ENCODE results near the gene ARMC9.

Gene ARMC9

DNA sequence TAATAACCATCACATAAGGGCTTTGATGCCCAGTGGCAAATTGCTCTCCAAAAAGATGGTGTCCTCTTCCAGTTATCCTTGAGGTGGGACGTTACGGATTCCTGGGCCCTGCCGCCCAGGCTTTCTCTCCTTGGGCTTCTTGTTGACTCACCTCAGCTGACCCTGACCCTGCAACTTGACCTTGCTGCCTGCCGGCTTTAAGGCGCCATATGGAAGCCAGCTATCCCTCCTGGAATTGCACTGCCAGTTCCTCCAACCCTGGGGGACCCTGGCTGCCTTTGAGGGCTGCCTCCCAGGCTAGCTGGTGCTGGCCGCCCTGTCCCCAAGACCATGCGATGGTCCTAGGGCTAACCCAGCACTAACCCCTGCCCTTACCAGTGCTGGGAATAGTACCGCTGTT lies 168.7 kb downstream of the ARMC9 start:
- 0 out of 2 replicates have a peak, but pooled peaks cover 3% of the 10 kb centered on the region for H3K4me1 ChIP-seq (ENCODE audit: control insufficient read depth, insufficient read depth, low read length)
- ChIA-PET POLR2A (no interaction called here), CTCF (no interaction called here)
- H3K36me3 ChIP-seq (ENCODE audit: control insufficient read depth in 2 of 2, insufficient read depth in 1 of 2, low read length in 2 of 2): no peaks in the 10 kb centered on the region
- H3K27ac ChIP-seq (ENCODE audit: extremely low read depth, low read depth, low read length): no peak overlapping the region
- TF ChIP-seq ZBTB7A (tag by site-specific recombination; IDR thresholded peaks at IDR 0.05; ENCODE audit: low read depth) (no peak), ZNF391 (tag by site-specific recombination; IDR thresholded peaks at IDR 0.05; ENCODE audit: borderline replicate concordance, low read depth) (no peak), ZNF140 (tag by site-specific recombination; IDR thresholded peaks at IDR 0.05) (no peak), OVOL3 (tag by site-specific recombination; IDR thresholded peaks at IDR 0.05) (no peak)
- H3K9me3 ChIP-seq (ENCODE audit: control insufficient read depth, insufficient read depth, low read depth, low read length): no peaks in the 10 kb centered on the region
- no peak overlapping the region for H3K4me3 ChIP-seq (ENCODE audit: low read depth, low read length)

DNA sequence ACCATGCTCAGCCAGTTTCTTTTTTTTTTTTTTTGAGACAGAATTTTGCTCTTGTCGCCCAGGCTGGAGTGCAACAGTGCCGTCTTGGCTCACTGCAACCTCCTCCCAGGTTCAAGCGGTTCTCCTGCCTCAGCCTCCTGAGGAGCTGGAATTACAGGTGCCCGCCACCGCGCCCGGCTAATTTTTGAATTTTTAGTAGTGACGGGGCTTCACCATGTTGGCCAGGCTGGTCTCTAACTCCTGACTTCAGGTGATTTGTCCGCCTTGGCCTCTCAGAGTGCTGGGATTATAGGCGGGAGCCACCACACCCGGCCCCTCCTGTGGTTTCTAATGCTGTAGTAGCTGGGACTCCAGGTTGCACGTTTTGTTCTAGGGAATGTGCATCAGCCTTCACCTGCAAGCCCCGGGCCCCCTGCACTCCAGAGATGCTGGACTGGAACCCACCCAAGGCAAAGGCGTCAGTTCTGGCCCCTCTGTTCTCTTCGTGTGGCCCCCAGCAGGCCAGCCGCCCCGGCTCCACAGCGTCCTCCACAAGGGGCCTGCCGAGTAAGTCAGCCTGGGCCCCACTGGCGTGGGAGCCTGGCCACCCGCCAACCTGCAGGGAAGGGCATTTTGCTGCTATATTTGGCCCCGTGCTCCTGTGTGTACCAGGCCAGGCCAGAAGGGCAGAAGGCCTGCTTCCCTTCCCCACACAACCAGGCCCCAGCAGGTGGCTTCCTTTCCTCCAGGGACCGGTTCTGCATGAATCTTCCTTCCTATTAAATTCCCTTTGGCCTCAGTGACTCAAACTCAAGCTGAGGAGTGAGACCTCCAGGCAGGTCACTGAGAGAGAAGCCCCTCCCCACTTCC lies 171.4 kb downstream of the ARMC9 start:
- ChIA-PET POLR2A (no interaction called here), CTCF (interaction anchor here (0.6 kb wide), 1 partner anchor 285 kb away, joined by 6 read pairs; no protein-coding TSS in a partner anchor)
- TF ChIP-seq ZIC2 (tag by site-specific recombination; IDR thresholded peaks at IDR 0.05) (peak; percentile 42; the same call in 1 of the 2 replicates), ZNF561 (tag by site-specific recombination; IDR thresholded peaks at IDR 0.05; ENCODE audit: borderline replicate concordance) (no peak)
- no peak overlapping the region for H3K27ac ChIP-seq (ENCODE audit: extremely low read depth, low read depth, low read length)
- H3K4me1 ChIP-seq (ENCODE audit: control insufficient read depth, insufficient read depth, low read length): 0 out of 2 replicates have a peak, but pooled peaks cover 3% of the 10 kb centered on the region
- no peak overlapping the region for H3K4me3 ChIP-seq (ENCODE audit: low read depth, low read length)
- H3K36me3 ChIP-seq (ENCODE audit: control insufficient read depth in 2 of 2, insufficient read depth in 1 of 2, low read length in 2 of 2): no peaks in the 10 kb centered on the region
- H3K9me3 ChIP-seq (ENCODE audit: control insufficient read depth, insufficient read depth, low read depth, low read length): no peaks in the 10 kb centered on the region

DNA sequence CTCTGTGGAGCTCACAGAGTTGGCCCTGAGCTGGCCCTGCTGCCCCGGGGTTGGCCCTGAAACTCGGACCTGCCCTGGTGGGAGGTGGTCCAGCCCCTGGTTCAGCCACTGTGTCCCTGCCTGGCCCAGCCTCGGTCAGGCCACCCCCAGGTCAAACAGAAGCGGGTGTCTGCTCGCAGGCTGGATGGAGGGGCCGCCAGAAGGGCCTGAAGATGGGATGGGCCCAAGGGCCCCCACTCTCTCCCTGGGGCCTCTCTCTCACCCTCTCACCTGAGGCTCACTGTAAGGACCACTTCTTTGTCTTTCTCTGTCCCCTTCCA lies 172.0 kb downstream of the ARMC9 start:
- Histone ChIP-seq H3K4me1 (ENCODE audit: control insufficient read depth, insufficient read depth, low read length) (0 out of 2 replicates have a peak, but pooled peaks cover 1% of the 10 kb centered on the region), H3K9me3 (ENCODE audit: control insufficient read depth, insufficient read depth, low read depth, low read length) (no peaks in the 10 kb centered on the region), H3K27ac (ENCODE audit: extremely low read depth, low read depth, low read length) (no peak overlapping the region), H3K4me3 (ENCODE audit: low read depth, low read length) (no peak overlapping the region), H3K36me3 (ENCODE audit: control insufficient read depth in 2 of 2, insufficient read depth in 1 of 2, low read length in 2 of 2) (no peaks in the 10 kb centered on the region)
- TF ChIP-seq, protein P1, sequence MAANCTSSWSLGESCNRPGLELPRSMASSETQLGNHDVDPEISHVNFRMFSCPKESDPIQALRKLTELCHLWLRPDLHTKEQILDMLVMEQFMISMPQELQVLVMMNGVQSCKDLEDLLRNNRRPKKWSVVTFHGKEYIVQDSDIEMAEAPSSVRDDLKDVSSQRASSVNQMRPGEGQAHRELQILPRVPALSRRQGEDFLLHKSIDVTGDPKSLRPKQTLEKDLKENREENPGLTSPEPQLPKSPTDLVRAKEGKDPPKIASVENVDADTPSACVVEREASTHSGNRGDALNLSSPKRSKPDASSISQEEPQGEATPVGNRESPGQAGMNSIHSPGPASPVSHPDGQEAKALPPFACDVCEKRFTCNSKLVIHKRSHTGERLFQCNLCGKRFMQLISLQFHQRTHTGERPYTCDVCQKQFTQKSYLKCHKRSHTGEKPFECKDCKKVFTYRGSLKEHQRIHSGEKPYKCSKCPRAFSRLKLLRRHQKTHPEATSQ (tag by site-specific recombination; IDR thresholded peaks at IDR 0.05): no peak
- POLR2A ChIA-PET: no interaction called here
- CTCF ChIA-PET: interaction anchor here (0.6 kb wide), 1 partner anchor 285 kb away, joined by 6 read pairs; no protein-coding TSS in a partner anchor

DNA sequence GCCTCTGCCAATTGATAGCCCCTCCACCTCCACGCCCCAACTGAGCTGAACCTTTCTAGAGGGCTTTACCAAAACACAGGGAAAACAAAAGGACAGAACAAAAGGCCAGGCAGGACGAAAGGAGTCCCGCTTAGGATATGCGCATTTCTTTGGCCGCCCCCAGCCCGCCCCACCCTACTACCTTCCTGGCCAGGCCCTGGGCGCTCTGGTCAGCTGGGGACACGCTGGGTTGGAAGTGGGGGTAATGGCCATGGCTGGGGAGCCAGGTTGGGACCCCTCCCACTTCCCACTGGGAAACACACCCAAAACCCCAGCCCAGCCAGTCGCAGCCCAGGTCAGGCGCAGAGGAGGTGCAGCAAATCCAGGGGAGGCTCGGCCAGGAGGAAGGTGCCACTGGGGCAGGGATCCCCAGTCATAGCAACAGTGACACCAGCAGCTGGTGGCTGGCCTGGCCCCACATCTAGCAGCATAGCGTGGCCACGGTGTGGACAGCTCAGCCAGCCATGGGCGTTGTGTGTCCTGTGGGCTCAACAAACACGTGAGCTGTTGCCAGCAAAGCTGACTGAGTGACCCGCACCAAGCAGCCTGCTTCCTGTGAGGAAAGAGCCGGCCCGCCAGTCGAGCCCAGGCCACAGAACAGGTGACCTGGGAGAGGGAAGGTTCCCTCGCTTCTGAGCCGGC lies 172.5 kb downstream of the ARMC9 start:
- Histone ChIP-seq H3K4me1 (ENCODE audit: control insufficient read depth, insufficient read depth, low read length) (no peaks in the 10 kb centered on the region), H3K36me3 (ENCODE audit: control insufficient read depth in 2 of 2, insufficient read depth in 1 of 2, low read length in 2 of 2) (no peaks in the 10 kb centered on the region), H3K9me3 (ENCODE audit: control insufficient read depth, insufficient read depth, low read depth, low read length) (no peaks in the 10 kb centered on the region), H3K27ac (ENCODE audit: extremely low read depth, low read depth, low read length) (no peak overlapping the region), H3K4me3 (ENCODE audit: low read depth, low read length) (no peak overlapping the region)
- ChIA-PET POLR2A (no interaction called here), CTCF (interaction anchor here (0.6 to 0.8 kb wide), 2 partner anchors 160 to 284 kb away, joined by 3 to 6 read pairs; partner anchors contain the start of gene NMUR1)
- TF ChIP-seq ZNF133 (tag by site-specific recombination; IDR thresholded peaks at IDR 0.05): no peak
- TF ChIP-seq ZNF707 (tag by site-specific recombination; IDR thresholded peaks at IDR 0.05): no peak
- no peak for TF ChIP-seq ZNF529 (tag by site-specific recombination; IDR thresholded peaks at IDR 0.05; ENCODE audit: insufficient replicate concordance)

DNA sequence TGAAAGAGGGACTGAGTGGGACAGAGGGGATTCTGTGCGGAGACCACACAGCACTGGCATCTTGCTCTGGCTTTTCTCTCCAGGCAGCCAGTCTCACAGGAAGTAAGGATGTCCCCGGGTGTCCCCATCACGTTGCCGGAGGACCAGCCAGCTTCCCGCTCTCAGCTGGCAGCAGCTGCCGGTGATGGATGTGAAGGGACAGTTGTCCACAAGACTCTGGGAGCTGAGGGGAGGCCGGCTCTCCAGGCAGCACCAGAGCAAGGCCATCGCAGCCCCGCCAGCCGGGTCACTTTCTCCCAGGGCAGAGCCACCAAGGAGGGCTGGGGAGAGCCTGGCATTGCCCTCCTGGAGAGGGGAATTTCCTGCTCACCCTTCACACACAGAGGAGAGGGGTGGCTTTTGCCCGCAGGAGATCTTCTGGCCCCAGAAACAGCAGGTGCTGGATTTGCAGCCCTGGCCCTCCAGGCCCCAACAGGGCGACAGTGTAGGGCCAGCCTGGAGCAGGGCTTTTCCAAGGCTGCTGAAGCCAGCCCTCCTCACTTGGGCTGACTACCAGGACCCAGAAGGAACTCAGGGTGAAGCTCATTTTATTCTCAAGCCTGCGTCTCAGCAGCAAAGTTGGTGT lies 173.1 kb downstream of the ARMC9 start:
- POLR2A ChIA-PET: no interaction called here
- TF ChIP-seq ZIC2 (tag by site-specific recombination; IDR thresholded peaks at IDR 0.05) (peak; percentile 54), WT1 (tag by site-specific recombination; IDR thresholded peaks at IDR 0.05) (no peak), ZNF394 (tag by site-specific recombination; IDR thresholded peaks at IDR 0.05; ENCODE audit: borderline replicate concordance) (no peak), MYNN (tag by site-specific recombination; IDR thresholded peaks at IDR 0.05; ENCODE audit: borderline replicate concordance) (no peak), KLF7 (tag by site-specific recombination; IDR thresholded peaks at IDR 0.05; ENCODE audit: borderline replicate concordance) (no peak)
- TF ChIP-seq, protein P2, sequence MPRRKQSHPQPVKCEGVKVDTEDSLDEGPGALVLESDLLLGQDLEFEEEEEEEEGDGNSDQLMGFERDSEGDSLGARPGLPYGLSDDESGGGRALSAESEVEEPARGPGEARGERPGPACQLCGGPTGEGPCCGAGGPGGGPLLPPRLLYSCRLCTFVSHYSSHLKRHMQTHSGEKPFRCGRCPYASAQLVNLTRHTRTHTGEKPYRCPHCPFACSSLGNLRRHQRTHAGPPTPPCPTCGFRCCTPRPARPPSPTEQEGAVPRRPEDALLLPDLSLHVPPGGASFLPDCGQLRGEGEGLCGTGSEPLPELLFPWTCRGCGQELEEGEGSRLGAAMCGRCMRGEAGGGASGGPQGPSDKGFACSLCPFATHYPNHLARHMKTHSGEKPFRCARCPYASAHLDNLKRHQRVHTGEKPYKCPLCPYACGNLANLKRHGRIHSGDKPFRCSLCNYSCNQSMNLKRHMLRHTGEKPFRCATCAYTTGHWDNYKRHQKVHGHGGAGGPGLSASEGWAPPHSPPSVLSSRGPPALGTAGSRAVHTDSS (tag by site-specific recombination; IDR thresholded peaks at IDR 0.05): no peak

More for the DNA sequence above, 173.1 kb downstream of the ARMC9 start:
- Histone ChIP-seq H3K4me3 (ENCODE audit: low read depth, low read length) (no peak overlapping the region), H3K36me3 (ENCODE audit: control insufficient read depth in 2 of 2, insufficient read depth in 1 of 2, low read length in 2 of 2) (no peaks in the 10 kb centered on the region), H3K9me3 (ENCODE audit: control insufficient read depth, insufficient read depth, low read depth, low read length) (no peaks in the 10 kb centered on the region), H3K4me1 (ENCODE audit: control insufficient read depth, insufficient read depth, low read length) (no peaks in the 10 kb centered on the region), H3K27ac (ENCODE audit: extremely low read depth, low read depth, low read length) (no peak overlapping the region)
- CTCF ChIA-PET: interaction anchor here (0.8 kb wide), 1 partner anchor 159 kb away, joined by 3 read pairs; the partner anchor contains the start of gene NMUR1
